Right lobe of liver (tissue), 4 donors: ENCODE results near the gene TTC12.

ENCODE experiments used
- POLR2A ChIP-seq: fragments of 450-650 bp; IDR thresholded peaks from one replicate; pipeline ENCODE4 v1.6.1; 2017; ENCODE audit warnings: antibody characterized with exemption, mild to moderate bottlenecking
- TF ChIP-seq, protein P1 (sequence below), 4 donors: fragments of 200-600 bp in 3 of 4; fragments of 450-650 bp in 1 of 4; IDR thresholded peaks; one replicate each; pipeline versions ENCODE4 v1.5.1 to v1.8.0; 2016 to 2022; ENCODE audit warnings: antibody characterized with exemption in 4 of 4, mild to moderate bottlenecking in 2 of 4
- donor health status: DM: no; HTN: no; CAD: no.
- donor health status: DM: no; HTN: no; CAD: no.
- donor health status: DM: no; HTN: yes; CAD: no.

DNA sequence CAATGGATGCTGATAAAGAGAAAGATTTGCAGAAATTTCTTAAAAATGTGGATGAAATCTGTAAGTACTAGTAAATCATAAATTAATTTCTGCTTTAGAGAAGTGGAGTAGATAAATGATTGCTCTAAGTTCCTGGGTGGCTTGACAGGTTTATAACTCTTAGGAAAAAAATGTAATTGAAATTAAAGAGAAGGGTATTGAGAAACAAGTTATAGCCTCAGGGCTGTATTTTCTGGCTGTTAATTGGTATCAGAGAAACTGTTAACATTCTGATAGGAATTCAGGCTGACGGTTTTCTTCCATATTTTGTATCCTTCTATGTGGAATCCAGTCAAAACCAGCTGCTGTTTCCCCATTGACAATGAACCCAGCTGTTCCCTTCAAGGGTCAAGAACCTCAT lies 1.9 kb downstream of the TTC12 start:
- TF ChIP-seq, protein P1, sequence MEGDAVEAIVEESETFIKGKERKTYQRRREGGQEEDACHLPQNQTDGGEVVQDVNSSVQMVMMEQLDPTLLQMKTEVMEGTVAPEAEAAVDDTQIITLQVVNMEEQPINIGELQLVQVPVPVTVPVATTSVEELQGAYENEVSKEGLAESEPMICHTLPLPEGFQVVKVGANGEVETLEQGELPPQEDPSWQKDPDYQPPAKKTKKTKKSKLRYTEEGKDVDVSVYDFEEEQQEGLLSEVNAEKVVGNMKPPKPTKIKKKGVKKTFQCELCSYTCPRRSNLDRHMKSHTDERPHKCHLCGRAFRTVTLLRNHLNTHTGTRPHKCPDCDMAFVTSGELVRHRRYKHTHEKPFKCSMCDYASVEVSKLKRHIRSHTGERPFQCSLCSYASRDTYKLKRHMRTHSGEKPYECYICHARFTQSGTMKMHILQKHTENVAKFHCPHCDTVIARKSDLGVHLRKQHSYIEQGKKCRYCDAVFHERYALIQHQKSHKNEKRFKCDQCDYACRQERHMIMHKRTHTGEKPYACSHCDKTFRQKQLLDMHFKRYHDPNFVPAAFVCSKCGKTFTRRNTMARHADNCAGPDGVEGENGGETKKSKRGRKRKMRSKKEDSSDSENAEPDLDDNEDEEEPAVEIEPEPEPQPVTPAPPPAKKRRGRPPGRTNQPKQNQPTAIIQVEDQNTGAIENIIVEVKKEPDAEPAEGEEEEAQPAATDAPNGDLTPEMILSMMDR (IDR thresholded peaks at IDR 0.05), result no peak
- TF ChIP-seq POLR2A, result no peak
